AG09319 (cell line): Measurements from ENCODE around the gene CNN2.

Experiments used
- DNase-seq: peaks from one replicate; pipeline ENCODE4 v3.0.0-alpha.2; 2010; ENCODE audit warnings: low read depth; ENCODE audit errors: extremely low read depth
- CTCF ChIP-seq: IDR thresholded peaks from 2 replicates; pipeline ENCODE4 v1.5.1; 2011; ENCODE audit warnings: low read depth, mild to moderate bottlenecking, inconsistent platforms, low read length, moderate library complexity

Gene CNN2

GRCh38 chr19:986083-986482 is 40.3 kb upstream of the CNN2 start:
- no peak for DNase-seq
- no peak for TF ChIP-seq CTCF

- TF ChIP-seq CTCF, result no peak
- DNase-seq, result no peak
These were observed 38.3 kb upstream of the CNN2 start for GRCh38 chr19:988081-988480.

GRCh38 chr19:988510-988909 is 37.9 kb upstream of the CNN2 start:
- no peak for DNase-seq
- TF ChIP-seq CTCF, result no peak

- no peak; the same call in none of the 2 replicates for TF ChIP-seq CTCF
- DNase-seq, result no peak
These were observed 36.9 kb upstream of the CNN2 start for GRCh38 chr19:989381-990081.

GRCh38 chr19:990119-990571 is 36.3 kb upstream of the CNN2 start:
- DNase-seq, result no peak
- no peak for TF ChIP-seq CTCF

GRCh38 chr19:990746-991145 is 35.7 kb upstream of the CNN2 start:
- TF ChIP-seq CTCF, result no peak

GRCh38 chr19:991174-991931 is 35.1 kb upstream of the CNN2 start:
- DNase-seq, result no peak
- TF ChIP-seq CTCF, result no peak

More at GRCh38 chr19:990746-991145, 35.7 kb upstream of the CNN2 start:
- no peak for DNase-seq
